NCI-H1694 (cell line): ENCODE measurements around the gene FYN.
A peak's percentile ranks its signal among the peaks of the same experiment; 100 is the strongest.

Source experiments
- DNase-seq: peaks from one replicate; lab custom pipeline; 2025; lab: John Stamatoyannopoulos, UW

Gene FYN

DNA sequence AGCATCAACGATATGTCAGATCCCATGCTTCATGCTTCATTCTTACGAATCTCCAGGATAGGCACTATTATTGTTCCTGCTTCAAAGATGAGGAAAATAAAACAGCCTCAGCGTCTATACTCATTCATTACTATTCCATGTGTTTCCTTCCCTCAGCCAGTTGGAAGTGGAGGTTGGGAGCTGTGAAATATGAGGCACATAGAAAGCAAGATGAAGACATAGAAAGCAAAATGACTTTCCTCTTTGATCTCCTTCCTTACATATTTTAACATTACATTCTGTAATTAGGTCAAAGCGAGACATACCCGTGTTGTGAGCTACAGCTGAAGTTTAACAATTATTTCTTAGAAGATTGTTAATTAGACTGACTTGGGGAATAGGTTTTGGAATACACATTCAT is 125.4 kb downstream of the FYN start:
- DNase-seq = no peak

GRCh38 chr6:111747396-111747795 is 125.9 kb downstream of the FYN start:
- no peak for DNase-seq

DNA sequence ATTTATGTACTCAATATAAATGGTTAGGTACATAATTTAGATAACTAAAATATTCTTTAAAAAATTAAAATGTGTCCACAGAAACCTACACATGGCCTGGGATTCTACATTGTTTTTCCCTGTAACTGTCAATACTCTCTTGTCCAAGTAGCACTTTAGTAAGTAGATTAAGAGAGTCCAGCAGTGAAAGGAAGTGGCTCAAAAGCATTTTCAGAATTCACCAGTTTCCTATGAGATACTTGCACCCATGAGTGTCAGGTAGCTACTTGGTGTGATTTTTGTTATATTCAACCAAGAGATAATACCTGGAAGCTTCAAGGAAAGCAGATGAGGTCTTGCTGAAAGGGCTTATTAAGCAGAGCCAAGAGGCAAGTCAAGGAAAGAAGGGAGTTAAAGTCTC is 126.3 kb downstream of the FYN start:
- no peak for DNase-seq

- no peak for DNase-seq
Observed at GRCh38 chr6:111745636-111746035, 127.6 kb downstream of the FYN start.

- DNase-seq = no peak
Observed at GRCh38 chr6:111745186-111745585, 128.1 kb downstream of the FYN start.

- DNase-seq = no peak
Observed at GRCh38 chr6:111743862-111744692, 129.2 kb downstream of the FYN start.

DNA sequence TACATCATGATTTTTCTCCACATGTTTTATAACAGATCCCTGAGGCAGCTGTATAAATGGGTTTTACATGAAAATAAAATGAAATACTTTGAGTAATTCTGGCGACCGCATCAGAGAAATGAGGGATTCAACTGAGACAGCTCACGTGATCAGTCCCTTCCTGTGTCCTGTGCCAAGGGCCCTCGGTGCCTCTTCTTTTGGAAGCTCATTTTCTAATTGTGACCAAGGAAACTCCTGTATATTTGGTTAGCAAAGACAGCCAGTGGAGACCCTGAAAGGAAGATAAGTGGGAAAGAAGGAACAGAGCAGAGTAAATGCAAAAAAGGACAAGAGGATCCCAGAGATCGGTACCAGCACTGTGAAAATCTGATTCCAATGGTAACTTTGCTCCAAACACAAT is 129.9 kb downstream of the FYN start:
- no peak for DNase-seq

GRCh38 chr6:111741177-111741952 is 131.9 kb downstream of the FYN start:
- no peak for DNase-seq

GRCh38 chr6:111740506-111740905 is 132.7 kb downstream of the FYN start:
- DNase-seq = no peak

GRCh38 chr6:111739257-111739696 is 134.0 kb downstream of the FYN start:
- DNase-seq = no peak

DNA sequence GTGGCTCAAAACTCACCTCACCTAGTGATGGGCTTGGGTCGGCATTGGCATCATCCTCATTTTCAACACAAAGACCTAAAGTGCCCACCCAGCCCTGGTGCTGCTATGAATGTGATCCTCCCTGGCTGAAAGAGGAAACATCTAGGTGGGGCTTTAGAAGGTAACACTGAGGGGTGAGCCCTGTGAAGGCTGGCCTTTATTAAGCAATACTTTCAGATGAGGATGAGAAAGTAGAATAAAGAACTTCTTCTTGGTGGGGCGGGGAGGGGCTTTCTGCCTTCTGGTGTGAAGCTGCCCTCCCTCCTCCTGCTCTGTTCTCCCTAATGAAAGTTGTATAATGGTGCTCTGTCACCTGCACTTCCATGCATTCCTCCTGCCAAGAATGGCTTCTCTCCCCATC is 134.6 kb downstream of the FYN start:
- DNase-seq = no peak

DNA sequence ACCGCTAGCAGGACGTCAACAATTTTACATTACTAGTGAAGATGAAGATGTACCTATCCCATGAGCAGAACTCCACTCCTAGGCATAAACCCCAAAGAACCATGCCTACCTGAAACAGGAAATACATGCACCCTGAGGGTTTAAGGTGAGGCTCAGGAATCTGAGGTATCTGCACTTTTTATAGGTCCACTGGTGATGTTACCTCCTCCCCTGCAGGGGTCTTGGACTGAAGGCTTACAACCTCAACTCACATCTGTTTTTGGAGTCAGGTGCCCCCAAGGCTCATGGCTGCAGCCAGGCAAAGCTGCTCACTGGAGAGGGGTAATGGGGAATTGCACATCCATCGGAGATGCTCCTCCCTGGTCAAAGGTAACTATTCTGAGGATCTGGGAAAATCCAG is 135.1 kb downstream of the FYN start:
- DNase-seq = no peak

DNA sequence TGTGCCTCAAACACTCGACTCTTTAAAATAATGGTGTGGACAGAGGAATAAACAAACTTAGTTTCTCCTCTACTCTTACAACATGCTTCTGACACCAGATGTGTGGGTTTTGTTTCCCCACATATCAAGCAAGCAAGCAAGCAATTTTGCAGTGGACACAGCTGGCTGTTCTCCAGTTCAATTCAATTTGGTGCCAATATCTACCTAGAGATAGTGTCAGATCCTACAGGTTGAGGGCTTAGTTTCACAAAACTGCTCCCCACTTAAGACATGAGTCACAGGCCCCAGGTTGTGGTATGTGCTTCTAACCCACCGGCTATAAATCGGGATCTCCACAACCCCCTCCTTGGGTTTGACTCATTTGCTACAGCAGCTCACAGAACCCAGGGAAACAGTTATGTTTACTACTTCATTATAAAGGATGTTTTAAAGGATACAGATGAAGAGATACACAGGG is 136.2 kb downstream of the FYN start:
- DNase-seq = no peak

- no peak for DNase-seq
Observed at GRCh38 chr6:111736005-111736608, 137.1 kb downstream of the FYN start.

DNA sequence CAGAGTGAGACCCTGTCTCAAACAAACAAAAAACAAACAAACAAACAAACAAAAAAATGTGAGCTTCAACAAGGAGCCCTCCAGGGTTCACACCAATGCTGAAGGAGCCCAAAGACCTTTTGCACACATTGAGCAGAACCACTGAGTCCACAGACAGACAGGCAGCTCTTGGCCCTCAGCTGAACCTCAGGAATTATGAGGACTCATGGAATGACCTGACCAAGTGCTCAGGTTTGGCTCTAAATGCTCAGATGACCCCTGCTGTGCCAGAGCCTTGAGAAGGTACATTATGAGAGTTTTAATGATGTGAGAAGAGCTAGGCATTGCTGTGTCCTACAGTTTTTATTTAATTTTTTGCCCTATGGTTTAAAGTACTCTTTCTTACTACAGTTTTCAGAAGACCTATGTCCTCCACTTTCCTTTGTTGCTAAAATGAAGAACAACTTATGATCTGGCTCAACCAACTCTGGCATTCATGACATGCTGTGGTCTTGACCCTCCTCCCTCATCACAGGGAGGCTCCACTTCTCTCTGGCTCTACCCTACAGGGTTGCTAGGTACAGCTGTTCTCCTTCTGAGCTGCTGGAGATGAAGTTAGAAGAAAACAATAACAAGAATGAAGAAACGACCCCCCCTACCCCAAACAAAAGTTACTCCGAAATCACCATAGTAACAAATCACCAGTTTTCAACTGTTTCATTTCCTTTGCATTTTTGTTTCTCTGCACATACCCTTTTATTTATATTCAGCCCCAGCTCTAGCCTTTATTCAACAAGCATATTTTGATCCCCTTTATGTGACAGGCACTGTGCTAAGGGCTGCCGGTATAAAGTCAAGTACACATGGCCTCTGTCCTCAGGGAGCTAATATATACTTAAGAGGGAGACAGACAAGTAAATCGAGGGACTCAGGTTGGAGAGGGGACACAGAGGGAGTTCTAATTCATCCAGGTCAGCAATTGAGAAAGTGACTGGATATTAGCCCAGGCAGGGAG is 138.9 kb downstream of the FYN start:
- DNase-seq = no peak

DNA sequence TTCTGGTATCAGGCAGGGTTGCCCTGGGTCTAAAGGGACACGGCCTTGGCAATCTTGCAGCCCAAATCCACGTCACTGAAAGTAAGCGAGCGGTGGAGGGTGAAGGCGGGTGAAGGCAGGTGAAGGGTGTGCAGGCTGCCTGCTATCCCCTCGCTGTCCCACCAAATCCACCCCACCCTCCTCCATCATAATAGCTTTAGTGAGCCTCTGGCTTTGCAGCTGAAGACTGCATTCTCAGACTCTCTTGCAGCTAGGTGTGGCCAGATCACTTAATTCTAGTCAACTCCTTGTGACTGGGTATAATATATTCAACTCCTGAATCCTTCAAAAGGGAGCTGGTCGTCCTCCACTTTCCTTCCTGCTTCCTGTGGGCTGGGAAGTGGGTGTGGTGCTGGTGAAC is 140.9 kb downstream of the FYN start:
- no peak for DNase-seq

- DNase-seq = no peak
Observed at GRCh38 chr6:111731456-111732195, 141.6 kb downstream of the FYN start.

DNA sequence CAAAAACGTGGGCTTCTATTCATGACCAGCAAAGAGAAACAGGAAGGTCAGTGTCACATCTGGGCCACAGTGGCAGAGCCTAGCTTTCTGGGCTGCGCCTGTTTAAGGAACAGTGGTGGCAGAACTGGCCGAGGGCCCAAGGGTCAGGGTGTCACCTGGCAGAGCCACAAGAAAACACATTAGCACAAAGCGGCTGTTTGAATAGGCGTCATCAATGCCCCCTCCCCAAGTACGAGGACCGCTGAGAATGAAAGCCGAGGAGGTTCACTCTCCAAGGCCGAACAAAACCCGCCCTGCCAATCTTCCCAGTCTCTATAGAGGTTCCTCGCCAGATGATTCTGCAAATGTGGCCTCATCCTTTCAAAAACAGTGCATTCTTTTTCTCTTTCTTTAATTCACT is 142.4 kb downstream of the FYN start:
- no peak for DNase-seq

GRCh38 chr6:111727802-111728201 is 145.4 kb downstream of the FYN start:
- DNase-seq = peak; percentile 23

DNA sequence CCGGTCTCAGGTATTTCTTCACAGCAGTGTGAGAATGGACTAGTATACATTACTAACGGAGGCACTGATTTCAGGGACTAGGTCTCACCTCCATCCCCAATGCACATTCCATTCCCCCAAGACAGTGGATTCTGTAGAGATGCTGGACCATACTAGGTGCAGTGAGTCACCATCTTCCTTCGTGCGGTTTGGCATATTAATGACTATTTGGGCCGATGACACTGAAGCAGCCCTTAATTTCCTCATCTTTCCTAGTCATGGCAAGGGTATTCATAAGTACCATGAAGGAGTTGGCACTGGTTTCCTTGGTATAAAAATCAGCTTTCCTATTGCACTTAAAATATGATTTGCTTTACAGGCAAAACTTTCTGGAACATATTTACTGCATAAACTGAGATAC is 146.2 kb downstream of the FYN start:
- DNase-seq = no peak
